ENCODE measurements around the gene LAMB1.

GRCh38 chr7:107958764-107959526 is 44.0 kb downstream of the LAMB1 start:
- no peak for TF ChIP-seq CTCF (conservative IDR thresholded peaks at IDR 0.05 in 1 of 2, IDR thresholded peaks at IDR 0.05 in 1 of 2; ENCODE audit: extremely low read depth in 1 of 2, insufficient read depth in 1 of 2, low read depth in 1 of 2, low read length in 2 of 2)
- no peak for TF ChIP-seq EZH2 (IDR thresholded peaks at IDR 0.05; ENCODE audit: borderline replicate concordance, low read length)
